ENCODE data around the gene FNDC3B.

FNDC3B gene

GRCh38 chr3:172305552-172305951 lies 266.2 kb downstream of the FNDC3B start:
- H3K36me3 ChIP-seq (ENCODE audit: low read length), result no peaks in the 10 kb centered on the region

GRCh38 chr3:172305974-172306373 lies 266.6 kb downstream of the FNDC3B start:
- Histone ChIP-seq H3K9ac (ENCODE audit: low read length) (no peak overlapping the region), H3K4me2 (ENCODE audit: low read depth, low read length, poor library complexity, severe bottlenecking) (no peak overlapping the region), H2AFZ (ENCODE audit: low read depth, low read length, severe bottlenecking) (no peak overlapping the region), H3F3A (ENCODE audit: insufficient read depth) (no peaks in the 10 kb centered on the region), H4K20me1 (ENCODE audit: low read depth, low read length) (no peaks in the 10 kb centered on the region), H3K9me2 (replicated peaks; ENCODE audit: insufficient read depth, low read length) (no peaks in the 10 kb centered on the region), H3K27ac (ENCODE audit: low read depth, low read length) (no peak overlapping the region), H3K4me3 (ENCODE audit: insufficient read depth, low read length, poor library complexity, severe bottlenecking) (no peak overlapping the region), H3K27me3 (ENCODE audit: low read length) (no peaks in the 10 kb centered on the region), H3K9me3 (ENCODE audit: insufficient read depth, low read length) (no peaks in the 10 kb centered on the region), H3K79me2 (ENCODE audit: insufficient read depth, low read length) (no peaks in the 10 kb centered on the region), H3K36me3 (ENCODE audit: low read length) (no peaks in the 10 kb centered on the region)
- TF ChIP-seq CTCF (IDR thresholded peaks at IDR 0.05; ENCODE audit: insufficient read depth, low read length, poor library complexity, severe bottlenecking), result no peak
- TF ChIP-seq EZH2phosphoT487 (conservative IDR thresholded peaks at IDR 0.05; ENCODE audit: low read length), result no peak

More at GRCh38 chr3:172305552-172305951, 266.2 kb downstream of the FNDC3B start:
- H3K9me2 ChIP-seq (replicated peaks; ENCODE audit: insufficient read depth, low read length), result no peaks in the 10 kb centered on the region
- no peaks in the 10 kb centered on the region for H3K27me3 ChIP-seq (ENCODE audit: low read length)
- TF ChIP-seq CTCF (IDR thresholded peaks at IDR 0.05; ENCODE audit: insufficient read depth, low read length, poor library complexity, severe bottlenecking), result no peak
- no peak for TF ChIP-seq EZH2phosphoT487 (conservative IDR thresholded peaks at IDR 0.05; ENCODE audit: low read length)
- H3K9ac ChIP-seq (ENCODE audit: low read length), result no peak overlapping the region
- H3K27ac ChIP-seq (ENCODE audit: low read depth, low read length), result no peak overlapping the region
- H3F3A ChIP-seq (ENCODE audit: insufficient read depth), result no peaks in the 10 kb centered on the region
- no peak overlapping the region for H3K4me3 ChIP-seq (ENCODE audit: insufficient read depth, low read length, poor library complexity, severe bottlenecking)
- no peak overlapping the region for H3K4me2 ChIP-seq (ENCODE audit: low read depth, low read length, poor library complexity, severe bottlenecking)
- no peak overlapping the region for H2AFZ ChIP-seq (ENCODE audit: low read depth, low read length, severe bottlenecking)
- H4K20me1 ChIP-seq (ENCODE audit: low read depth, low read length), result no peaks in the 10 kb centered on the region
- no peaks in the 10 kb centered on the region for H3K79me2 ChIP-seq (ENCODE audit: insufficient read depth, low read length)
- no peaks in the 10 kb centered on the region for H3K9me3 ChIP-seq (ENCODE audit: insufficient read depth, low read length)

- Histone ChIP-seq H3K27ac (ENCODE audit: low read depth, low read length) (no peak overlapping the region), H3K4me3 (ENCODE audit: insufficient read depth, low read length, poor library complexity, severe bottlenecking) (no peak overlapping the region), H3K9ac (ENCODE audit: low read length) (no peak overlapping the region), H3K27me3 (ENCODE audit: low read length) (no peaks in the 10 kb centered on the region), H3K9me3 (ENCODE audit: insufficient read depth, low read length) (no peaks in the 10 kb centered on the region), H3K79me2 (ENCODE audit: insufficient read depth, low read length) (no peaks in the 10 kb centered on the region), H4K20me1 (ENCODE audit: low read depth, low read length) (no peaks in the 10 kb centered on the region), H3K36me3 (ENCODE audit: low read length) (no peaks in the 10 kb centered on the region), H2AFZ (ENCODE audit: low read depth, low read length, severe bottlenecking) (no peak overlapping the region), H3K4me2 (ENCODE audit: low read depth, low read length, poor library complexity, severe bottlenecking) (no peak overlapping the region), H3F3A (ENCODE audit: insufficient read depth) (no peaks in the 10 kb centered on the region), H3K9me2 (replicated peaks; ENCODE audit: insufficient read depth, low read length) (no peaks in the 10 kb centered on the region)
- no peak for TF ChIP-seq CTCF (IDR thresholded peaks at IDR 0.05; ENCODE audit: insufficient read depth, low read length, poor library complexity, severe bottlenecking)
- TF ChIP-seq EZH2phosphoT487 (conservative IDR thresholded peaks at IDR 0.05; ENCODE audit: low read length), result no peak
These were observed 267.8 kb downstream of the FNDC3B start for GRCh38 chr3:172307141-172307560.

Measured in SU-DHL-6 (cell line).